Coronary artery (tissue), 2 donors: Measurements from ENCODE around the gene CAP2.

ENCODE experiments used
- DNase-seq: peaks from one replicate; pipeline ENCODE4 v3.0.0-alpha.2; 2017; ENCODE audit warnings: low spot score
- H3K27ac ChIP-seq, 2 donors: fragments of 200-600 bp; sonication (generic); one replicate each; pipeline ENCODE4 v1.5.1; 2016 to 2019
- H3K4me3 ChIP-seq: fragments of 200-600 bp; sonication (generic); 2 replicates; pipeline ENCODE4 v1.5.1; 2016; ENCODE audit warnings: mild to moderate bottlenecking, moderate library complexity
- TF ChIP-seq, protein P1 (sequence below): fragments of 200-600 bp; sonication (generic); IDR thresholded peaks from one replicate; pipeline ENCODE4 v1.5.1; 2019; ENCODE audit warnings: antibody characterized with exemption

Gene CAP2

DNA sequence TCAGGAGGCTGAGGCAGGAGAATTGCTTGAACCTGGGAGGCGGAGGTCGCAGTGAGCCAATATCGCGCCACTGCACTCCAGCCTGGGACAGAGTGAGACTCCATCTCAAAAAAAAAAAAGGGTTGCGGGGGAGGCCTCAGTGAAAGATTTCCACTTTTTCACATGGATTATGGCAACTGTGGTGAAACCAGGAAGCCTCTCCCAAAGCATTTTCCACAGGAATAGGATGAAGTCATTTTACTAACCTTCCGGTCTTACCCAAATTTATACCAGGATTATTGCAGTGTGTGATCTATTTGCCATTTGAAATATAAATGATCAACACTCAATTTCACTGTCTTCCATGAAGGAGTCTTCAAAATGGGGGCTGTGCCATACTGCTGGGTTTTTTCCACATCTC is 113.1 kb downstream of the CAP2 start:
- Histone ChIP-seq H3K4me3 (no peak overlapping the region), H3K27ac (no peak overlapping the region)
- TF ChIP-seq, protein P1, sequence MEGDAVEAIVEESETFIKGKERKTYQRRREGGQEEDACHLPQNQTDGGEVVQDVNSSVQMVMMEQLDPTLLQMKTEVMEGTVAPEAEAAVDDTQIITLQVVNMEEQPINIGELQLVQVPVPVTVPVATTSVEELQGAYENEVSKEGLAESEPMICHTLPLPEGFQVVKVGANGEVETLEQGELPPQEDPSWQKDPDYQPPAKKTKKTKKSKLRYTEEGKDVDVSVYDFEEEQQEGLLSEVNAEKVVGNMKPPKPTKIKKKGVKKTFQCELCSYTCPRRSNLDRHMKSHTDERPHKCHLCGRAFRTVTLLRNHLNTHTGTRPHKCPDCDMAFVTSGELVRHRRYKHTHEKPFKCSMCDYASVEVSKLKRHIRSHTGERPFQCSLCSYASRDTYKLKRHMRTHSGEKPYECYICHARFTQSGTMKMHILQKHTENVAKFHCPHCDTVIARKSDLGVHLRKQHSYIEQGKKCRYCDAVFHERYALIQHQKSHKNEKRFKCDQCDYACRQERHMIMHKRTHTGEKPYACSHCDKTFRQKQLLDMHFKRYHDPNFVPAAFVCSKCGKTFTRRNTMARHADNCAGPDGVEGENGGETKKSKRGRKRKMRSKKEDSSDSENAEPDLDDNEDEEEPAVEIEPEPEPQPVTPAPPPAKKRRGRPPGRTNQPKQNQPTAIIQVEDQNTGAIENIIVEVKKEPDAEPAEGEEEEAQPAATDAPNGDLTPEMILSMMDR: no peak
- no peak for DNase-seq

DNA sequence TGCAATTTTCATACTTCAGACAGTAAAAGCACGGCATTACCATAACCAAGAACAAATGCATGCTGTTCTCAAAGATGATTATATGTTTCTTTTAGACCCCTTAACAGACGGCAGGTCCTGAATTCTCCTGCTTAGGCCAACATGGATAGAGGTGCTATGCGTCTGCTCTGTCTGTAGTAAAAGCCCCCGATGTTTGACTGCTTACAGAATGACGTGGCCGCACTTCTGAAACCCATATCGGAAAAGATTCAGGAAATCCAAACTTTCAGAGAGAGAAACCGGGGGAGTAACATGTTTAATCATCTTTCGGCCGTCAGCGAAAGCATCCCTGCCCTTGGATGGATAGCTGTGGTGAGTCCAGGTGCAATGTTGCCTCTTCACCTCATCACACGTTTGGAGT is 113.6 kb downstream of the CAP2 start:
- TF ChIP-seq, protein P1: no peak
- no peak for DNase-seq
- no peak overlapping the region for H3K27ac ChIP-seq

DNA sequence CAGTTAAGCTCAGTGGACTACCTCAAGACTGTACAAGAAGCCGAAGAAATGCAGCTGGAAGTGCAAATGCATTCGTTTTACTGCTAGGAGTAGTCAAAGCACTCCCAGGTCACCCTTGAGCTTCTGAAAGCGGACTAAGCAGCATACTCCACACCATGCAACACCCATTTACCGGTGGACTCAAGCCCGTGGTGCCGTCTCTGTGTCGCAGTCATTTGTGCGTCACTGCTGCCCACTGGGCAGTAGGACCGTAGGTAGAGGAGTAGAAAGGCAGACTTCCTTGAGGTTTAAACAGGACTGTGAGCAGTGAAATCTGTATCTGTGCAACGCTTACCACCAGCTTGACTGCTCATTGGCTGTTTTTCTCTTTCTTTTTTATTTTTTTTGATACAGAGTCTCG is 117.7 kb downstream of the CAP2 start:
- Histone ChIP-seq H3K4me3 (no peak overlapping the region), H3K27ac (no peak overlapping the region)
- no peak for DNase-seq
- TF ChIP-seq, protein P1: no peak

More for the DNA sequence above, 113.6 kb downstream of the CAP2 start:
- no peak overlapping the region for H3K4me3 ChIP-seq

DNA sequence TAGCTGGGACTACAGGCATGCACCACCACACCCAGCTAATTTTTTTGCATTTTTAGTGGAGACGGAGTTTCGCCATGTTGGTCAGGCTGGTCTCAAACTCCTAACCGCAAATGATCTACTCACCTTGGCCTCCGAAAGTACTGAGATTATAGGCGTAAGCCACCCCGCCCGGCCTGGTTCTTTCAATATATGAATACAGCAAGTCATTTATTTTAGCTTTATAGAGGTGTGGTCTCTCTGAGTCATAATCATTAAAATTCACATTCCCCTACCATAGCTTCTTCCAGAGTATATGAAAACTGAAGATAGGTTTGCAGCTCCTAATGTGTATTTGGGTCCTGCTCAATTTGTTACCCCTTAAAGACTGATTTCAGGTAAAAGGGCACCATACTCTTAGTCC is 118.2 kb downstream of the CAP2 start:
- TF ChIP-seq, protein P1: no peak
- no peak for DNase-seq
- no peak overlapping the region for H3K4me3 ChIP-seq
- no peak overlapping the region for H3K27ac ChIP-seq

DNA sequence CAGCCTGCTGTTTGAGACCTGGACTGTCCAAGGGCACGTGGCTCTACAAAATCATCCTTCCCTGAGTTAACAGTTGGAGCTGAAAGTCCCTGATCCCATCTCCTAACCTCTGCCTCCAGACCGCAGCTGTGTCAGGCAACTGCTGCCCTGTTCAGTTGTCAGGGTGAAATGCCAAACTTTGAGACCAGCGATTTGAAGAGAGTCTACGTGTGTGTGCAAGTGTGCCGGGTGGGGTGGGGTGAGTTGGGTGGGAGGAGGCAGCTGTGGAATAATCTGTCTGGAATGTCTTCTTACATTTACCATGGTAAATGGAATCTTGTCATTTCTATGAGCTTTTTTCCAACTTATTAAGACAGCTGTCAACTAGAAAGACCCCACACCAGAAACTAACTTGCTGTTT is 125.7 kb downstream of the CAP2 start:
- DNase-seq: no peak
- TF ChIP-seq, protein P1: no peak
- no peak overlapping the region for H3K4me3 ChIP-seq
- no peak overlapping the region for H3K27ac ChIP-seq

DNA sequence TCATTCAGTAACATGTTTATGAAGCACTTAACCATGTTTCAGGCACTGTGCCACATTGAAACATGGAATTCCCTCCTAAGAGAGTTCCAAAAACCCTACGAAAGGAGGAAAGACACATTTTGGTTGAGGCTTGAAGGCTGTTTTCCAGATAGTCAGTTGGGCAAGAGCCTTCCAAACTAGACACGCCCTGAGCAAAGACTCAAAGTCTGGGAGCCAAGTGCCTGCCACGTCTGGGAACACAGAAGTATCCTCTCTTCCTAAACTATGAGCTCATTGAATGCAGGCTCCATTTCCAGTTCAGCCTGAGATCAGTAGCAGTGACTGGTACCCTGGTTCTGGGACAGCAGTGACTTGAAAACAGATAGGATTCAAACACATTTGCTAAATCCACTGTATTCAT is 132.2 kb downstream of the CAP2 start:
- Histone ChIP-seq H3K4me3 (no peak overlapping the region), H3K27ac (no peak overlapping the region)
- TF ChIP-seq, protein P1: no peak
- DNase-seq: no peak

DNA sequence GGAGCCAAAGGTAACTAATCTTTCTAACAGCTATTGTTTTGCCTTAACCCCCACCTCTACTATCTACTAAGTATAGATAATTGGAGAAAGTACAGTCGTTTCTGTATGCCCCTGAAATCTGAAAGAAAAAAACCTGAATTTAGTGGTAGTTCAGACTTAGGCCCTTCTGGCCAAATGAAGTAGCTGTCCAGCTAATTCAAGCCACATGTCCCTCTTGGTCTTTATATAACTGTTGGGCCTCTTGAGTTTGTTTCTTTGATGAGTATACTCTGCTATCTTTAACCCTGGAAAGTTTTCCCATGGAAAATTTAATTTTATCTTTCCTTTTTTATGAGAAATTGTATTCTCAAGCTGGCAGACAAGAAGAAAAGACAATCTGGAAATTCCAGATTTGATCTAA is 133.7 kb downstream of the CAP2 start:
- no peak overlapping the region for H3K4me3 ChIP-seq

More for the DNA sequence above, 133.7 kb downstream of the CAP2 start:
- no peak overlapping the region for H3K27ac ChIP-seq
- TF ChIP-seq, protein P1: no peak
- no peak for DNase-seq
